CD4-positive, alpha-beta T cell treated with Interleukin-12 subunit alpha and Interleukin-12 subunit beta, for 1 hour (primary cell): Measurements from ENCODE around the gene EDN3.

Source experiments
- DNase-seq: peaks from one replicate; pipeline ENCODE4 v3.0.0-alpha.2; 2020

Gene EDN3

GRCh38 chr20:59371431-59371830 lies 71.0 kb downstream of the EDN3 start:
- no peak for DNase-seq

GRCh38 chr20:59374261-59374660 lies 73.8 kb downstream of the EDN3 start:
- no peak for DNase-seq

- no peak for DNase-seq
Observed at GRCh38 chr20:59375541-59375940, 75.1 kb downstream of the EDN3 start.
